Liver (tissue), 9 donors: ENCODE measurements around the gene SUPT6H. TPM values are rescaled to one million over a fixed set of nuclear protein-coding genes. Genes with fewer than 3 reads are reported as not detected.

ENCODE experiments used
- DNase-seq: peaks from one replicate; pipeline ENCODE4 v3.0.0-alpha.2; 2017; ENCODE audit warnings: low spot score
- H3K27ac ChIP-seq, 2 donors: one replicate each; pipeline ENCODE4 v1.7.0; 2013; ENCODE audit warnings: inconsistent platforms in 2 of 2, low read length in 2 of 2, control low read depth in 1 of 2, low read depth in 1 of 2, mild to moderate bottlenecking in 1 of 2
- H3K27me3 ChIP-seq, 4 donors: one replicate each; pipeline versions ENCODE4 v1.6.1 to v1.7.0; 2013; ENCODE audit warnings: low read length in 3 of 4, inconsistent platforms in 1 of 4, mild to moderate bottlenecking in 1 of 4, moderate library complexity in 1 of 4; ENCODE audit not compliant: control insufficient read depth in 4 of 4, insufficient read depth in 4 of 4
- H3K36me3 ChIP-seq, 4 donors: one replicate each; pipeline versions ENCODE4 v1.6.1 to v1.7.0; 2013; ENCODE audit warnings: low read length in 3 of 4, mild to moderate bottlenecking in 3 of 4, low read depth in 1 of 4, moderate library complexity in 1 of 4; ENCODE audit not compliant: control insufficient read depth in 4 of 4, insufficient read depth in 3 of 4
- H3K4me1 ChIP-seq, 4 donors: one replicate each; pipeline versions ENCODE4 v1.6.1 to v1.7.0; 2013; ENCODE audit warnings: low read length in 3 of 4, mild to moderate bottlenecking in 3 of 4, moderate library complexity in 1 of 4; ENCODE audit not compliant: control insufficient read depth in 4 of 4, insufficient read depth in 4 of 4
- H3K4me3 ChIP-seq, 3 donors: one replicate each; pipeline versions ENCODE4 v1.6.1 to v1.7.0; 2013; ENCODE audit warnings: low read length in 3 of 3, control low read depth in 1 of 3, low read depth in 1 of 3, mild to moderate bottlenecking in 1 of 3
- H3K9ac ChIP-seq, 2 donors: one replicate each; pipeline ENCODE4 v1.7.0; 2013; ENCODE audit warnings: low read length in 2 of 2, mild to moderate bottlenecking in 2 of 2, moderate library complexity in 2 of 2, control low read depth in 1 of 2, low read depth in 1 of 2
- H3K9me3 ChIP-seq, 4 donors: one replicate each; pipeline versions ENCODE4 v1.6.1 to v1.7.0; 2013; ENCODE audit warnings: low read length in 3 of 4; ENCODE audit not compliant: control insufficient read depth in 4 of 4
- ATF3 ChIP-seq: IDR thresholded peaks from 2 replicates; pipeline ENCODE4 v1.6.1; 2016; ENCODE audit warnings: antibody characterized with exemption
- CTCF ChIP-seq: fragments of 150-350 bp; IDR thresholded peaks from 2 replicates; pipeline ENCODE4 v1.5.1; 2017; ENCODE audit warnings: improper control_type of control experiment, low read depth, low read length; ENCODE audit not compliant: missing input control
- EGR1 ChIP-seq, 2 donors: IDR thresholded peaks; 2 replicates each; pipeline ENCODE4 v1.6.1; 2016 to 2018; ENCODE audit warnings: antibody characterized with exemption in 2 of 2, low read depth in 2 of 2
- FOXA1 ChIP-seq: IDR thresholded peaks from 2 replicates; pipeline ENCODE4 v1.6.1; 2016; ENCODE audit warnings: antibody characterized with exemption
- FOXA2 ChIP-seq: IDR thresholded peaks from 2 replicates; pipeline ENCODE4 v1.6.1; 2016; ENCODE audit warnings: antibody characterized with exemption
- GABPA ChIP-seq, 2 donors: IDR thresholded peaks in 1 of 2; conservative IDR thresholded peaks in 1 of 2; 2 replicates each; pipeline ENCODE4 v1.6.1; 2016; ENCODE audit warnings: antibody characterized with exemption in 2 of 2, mild to moderate bottlenecking in 1 of 2, moderate library complexity in 1 of 2
- HNF4A ChIP-seq, 2 donors: conservative IDR thresholded peaks; 2 replicates each; pipeline ENCODE4 v1.6.1; 2016; ENCODE audit warnings: antibody characterized with exemption in 2 of 2, mild to moderate bottlenecking in 2 of 2
- HNF4G ChIP-seq: IDR thresholded peaks from 2 replicates; pipeline ENCODE4 v1.6.1; 2016; ENCODE audit warnings: antibody characterized with exemption
- JUND ChIP-seq, 2 donors: IDR thresholded peaks; 2 replicates each; pipeline ENCODE4 v1.6.1; 2016; ENCODE audit warnings: antibody characterized with exemption in 2 of 2
- MAX ChIP-seq: IDR thresholded peaks from 2 replicates; pipeline ENCODE4 v1.6.1; 2016; ENCODE audit warnings: antibody characterized with exemption
- NR2F2 ChIP-seq: IDR thresholded peaks from 2 replicates; pipeline ENCODE4 v1.6.1; 2016; ENCODE audit warnings: antibody characterized with exemption
- RAD21 ChIP-seq, 2 donors: IDR thresholded peaks; 2 replicates each; pipeline ENCODE4 v1.6.1; 2016; ENCODE audit warnings: antibody characterized with exemption in 2 of 2, mild to moderate bottlenecking in 2 of 2
- REST ChIP-seq: IDR thresholded peaks from 2 replicates; pipeline ENCODE4 v1.6.1; 2016; ENCODE audit warnings: antibody characterized with exemption, mild to moderate bottlenecking
- RXRA ChIP-seq, 2 donors: IDR thresholded peaks; 2 replicates each; pipeline ENCODE4 v1.6.1; 2017 to 2018; ENCODE audit warnings: antibody characterized with exemption in 2 of 2, mild to moderate bottlenecking in 1 of 2
- SP1 ChIP-seq: IDR thresholded peaks from 2 replicates; pipeline ENCODE4 v1.6.1; 2018; ENCODE audit warnings: antibody characterized with exemption, mild to moderate bottlenecking
- TAF1 ChIP-seq: conservative IDR thresholded peaks from 2 replicates; pipeline ENCODE4 v1.6.1; 2016; ENCODE audit warnings: antibody characterized with exemption, mild to moderate bottlenecking
- YY1 ChIP-seq: IDR thresholded peaks from 2 replicates; pipeline ENCODE4 v1.6.1; 2016; ENCODE audit warnings: antibody characterized with exemption, mild to moderate bottlenecking
- ZBTB33 ChIP-seq: IDR thresholded peaks from 2 replicates; pipeline ENCODE4 v1.6.1; 2016; ENCODE audit warnings: antibody characterized with exemption
- WGBS: extraction: QIAGEN DNeasy Blood & Tissue Kit; methylation state at CpG from one replicate; pipeline ENCODE4 v1.1.7; 2013; 5-methylcytosine and 5-hydroxymethylcytosine counted together
- polyA plus RNA-seq, 2 donors: library from polyadenylated mRNA; stranded (reverse) in 1 of 2; unstranded in 1 of 2; fragments of 200-250 nt in 1 of 2; fragments of >200 nt in 1 of 2; fragmentation: Nextera tagmentation in 1 of 2; extraction: Ambion mirVana in 1 of 2; gene quantifications; one replicate each; pipeline versions ENCODE4 v1.2.1 to v1.2.3, GENCODE V29; 2013 to 2015
- total RNA-seq, 2 donors: library from RNA; depleted of rRNA; stranded (reverse); fragments of >200 nt; gene quantifications; one replicate each; pipeline ENCODE4 v1.2.3, GENCODE V29; 2014
- donor health status: healthy.
- donor health status: healthy.
- donor health status: healthy.
- donor health status: healthy.
- donor health status: healthy.

The SUPT6H gene
- total and polyA plus RNA-seq, 4 donors, result 10.6 to 59.1 (median 30.3) TPM

GRCh38 chr17:28613931-28614381 is 48.0 kb upstream of the SUPT6H start, which contains the start of gene RSKR:
Gene RSKR, minus strand, starts transcription at chr17:28614185. Its CDS starts 24 bp downstream, at chr17:28614161.
- TF ChIP-seq YY1 (no peak), FOXA2 (no peak), HNF4G (no peak), ZBTB33 (no peak)
- Histone ChIP-seq H3K4me1 (no peaks in the 10 kb centered on the region), H3K27ac (no peak within 1 kb of the TSS), H3K9me3 (no peaks in the 10 kb centered on the region), H3K27me3 (no peaks in the 10 kb centered on the region), H3K4me3 (no peak within 1 kb of the TSS), H3K36me3 (peaks cover 15 to 67% (median 43%) of the 10 kb centered on the region in 4 donors), H3K9ac (no peak within 1 kb of the TSS)
- no peak for DNase-seq
- 83% methylated on average over 5 of the region's 5 CpGs for WGBS

GRCh38 chr17:28615260-28615940 is 46.6 kb upstream of the SUPT6H start:
- no peak overlapping the region for H3K9ac ChIP-seq
- no peak overlapping the region for H3K4me3 ChIP-seq
- H3K27ac ChIP-seq, result no peak overlapping the region
- H3K36me3 ChIP-seq, result peaks cover 15 to 76% (median 49%) of the 10 kb centered on the region in 4 donors
- no peak for DNase-seq
- H3K4me1 ChIP-seq, result peaks cover 2 to 6% (median 4%) of the 10 kb centered on the region in 4 donors
- no peaks in the 10 kb centered on the region for H3K27me3 ChIP-seq
- TF ChIP-seq FOXA2, result no peak
- no peaks in the 10 kb centered on the region for H3K9me3 ChIP-seq
- WGBS, result 91% methylated on average over 4 of the region's 4 CpGs

- WGBS, result 82% methylated on average over 7 of the region's 7 CpGs
- no peaks in the 10 kb centered on the region for H3K9me3 ChIP-seq
- H3K36me3 ChIP-seq, result peaks cover 15 to 74% (median 52%) of the 10 kb centered on the region in 4 donors
- no peaks in the 10 kb centered on the region for H3K27me3 ChIP-seq
- peaks cover 2 to 12% (median 9%) of the 10 kb centered on the region in 4 donors for H3K4me1 ChIP-seq
- no peak overlapping the region for H3K4me3 ChIP-seq
- TF ChIP-seq GABPA (IDR thresholded peaks at IDR 0.05 in 1 of 2, conservative IDR thresholded peaks at IDR 0.05 in 1 of 2) (no peak), ZBTB33 (no peak), HNF4A (conservative IDR thresholded peaks at IDR 0.05) (no peak), TAF1 (no peak), SP1 (no peak), FOXA1 (no peak), CTCF (no peak), ATF3 (no peak), NR2F2 (no peak), RXRA (IDR thresholded peaks at IDR 0.05) (no peak), RAD21 (IDR thresholded peaks at IDR 0.05) (no peak), FOXA2 (no peak), JUND (IDR thresholded peaks at IDR 0.05) (no peak), REST (no peak), HNF4G (no peak), MAX (no peak), EGR1 (IDR thresholded peaks at IDR 0.05; ENCODE audit: low read depth in 2 of 2) (no peak)
- no peak for DNase-seq
- no peak overlapping the region for H3K9ac ChIP-seq
- no peak overlapping the region for H3K27ac ChIP-seq
These were observed 45.7 kb upstream of the SUPT6H start for GRCh38 chr17:28616281-28616680.
